IMR-90 (cell line): Measurements from ENCODE around the gene FAM131B. TPM values are rescaled to one million over a fixed set of nuclear protein-coding genes. Genes with fewer than 3 reads are reported as not detected.
A peak's percentile ranks its signal among the peaks of the same experiment; 100 is the strongest.

Source experiments
- ATAC-seq: fragments of 200-7000 bp; cut with Tn5 transposase; 2 replicates; pipeline ENCODE4 v1.9.1; 2020; ENCODE audit warnings: low read depth, mild to moderate bottlenecking, moderate library complexity
- BruUV-seq: library from RNA; stranded (reverse); fragments of 400-500 nt; replicated peaks from 2 replicates; lab custom pipeline; 2021; lab: Mats Ljungman, UMichigan
- CTCF ChIA-PET: fragments of 300-600 bp; formaldehyde crosslinking; extraction: SDS; loops from one replicate; lab custom pipeline; 2021; ENCODE audit warnings: antibody characterized with exemption; lab: Yijun Ruan, JAX
- POLR2A ChIA-PET: fragments of 300-600 bp; sonication (Branson Sonifier 250); formaldehyde crosslinking; loops from one replicate; lab custom pipeline; 2022; ENCODE audit warnings: antibody characterized with exemption; ENCODE audit not compliant: unreplicated experiment; lab: Charles Lee
- DNase-seq: peaks from one replicate; pipeline ENCODE4 v3.0.0; 2013
- H2AFZ ChIP-seq: replicated peaks from 2 replicates; pipeline ENCODE3; 2013; ENCODE audit warnings: low read length, mild to moderate bottlenecking; ENCODE audit not compliant: poor library complexity
- H2AK5ac ChIP-seq: 2 replicates; pipeline ENCODE4 v1.6.1; 2013; ENCODE audit warnings: low read depth, low read length, inconsistent platforms
- H2AK9ac ChIP-seq: replicated peaks from 2 replicates; pipeline ENCODE3; 2013; ENCODE audit warnings: mild to moderate bottlenecking, low read depth, low read length, moderate library complexity; ENCODE audit not compliant: poor library complexity
- H2BK120ac ChIP-seq: 2 replicates; pipeline ENCODE4 v1.6.1; 2013; ENCODE audit warnings: low read depth, low read length, inconsistent platforms
- H2BK15ac ChIP-seq: 3 replicates; pipeline ENCODE4 v1.6.1; 2013; ENCODE audit warnings: low read depth, low read length, inconsistent platforms
- H2BK20ac ChIP-seq: 2 replicates; pipeline ENCODE4 v1.6.1; 2013; ENCODE audit warnings: low read depth, mild to moderate bottlenecking, inconsistent platforms, low read length, moderate library complexity
- H2BK5ac ChIP-seq: 2 replicates; pipeline ENCODE4 v1.6.1; 2013; ENCODE audit warnings: mild to moderate bottlenecking, low read depth, low read length, inconsistent platforms; ENCODE audit not compliant: poor library complexity, severe bottlenecking
- H3K14ac ChIP-seq: replicated peaks from 2 replicates; pipeline ENCODE4 v1.6.1; 2013; ENCODE audit warnings: low read depth, low read length, inconsistent platforms
- H3K18ac ChIP-seq: 2 replicates; pipeline ENCODE4 v1.6.1; 2013; ENCODE audit warnings: low read depth, low read length, control low read depth
- H3K23ac ChIP-seq: 2 replicates; pipeline ENCODE4 v1.6.1; 2013; ENCODE audit warnings: low read depth, low read length, inconsistent platforms
- H3K27ac ChIP-seq: 2 replicates; pipeline ENCODE4 v1.5.1; 2013; ENCODE audit warnings: mild to moderate bottlenecking, control low read depth, low read length; ENCODE audit not compliant: insufficient read depth
- H3K27me3 ChIP-seq: 2 replicates; pipeline ENCODE4 v1.6.1; 2013; ENCODE audit warnings: low read length; ENCODE audit not compliant: control insufficient read depth, insufficient read depth
- H3K36me3 ChIP-seq: 2 replicates; pipeline ENCODE4 v1.6.1; 2013; ENCODE audit warnings: low read length, mixed read lengths; ENCODE audit not compliant: control insufficient read depth, insufficient read depth
- H3K4ac ChIP-seq: 2 replicates; pipeline ENCODE4 v1.6.1; 2013; ENCODE audit warnings: low read depth, low read length, inconsistent platforms
- H3K4me1 ChIP-seq: 2 replicates; pipeline ENCODE4 v1.6.1; 2013; ENCODE audit warnings: low read length, mixed read lengths; ENCODE audit not compliant: control insufficient read depth, insufficient read depth
- H3K4me2 ChIP-seq: 2 replicates; pipeline ENCODE4 v1.6.1; 2013; ENCODE audit warnings: low read depth, mild to moderate bottlenecking, control low read depth, low read length, moderate library complexity
- H3K4me3 ChIP-seq: 2 replicates; pipeline ENCODE4 v1.5.1; 2013; ENCODE audit warnings: low read depth, mild to moderate bottlenecking, control low read depth, low read length, moderate library complexity; ENCODE audit not compliant: insufficient read depth
- H3K56ac ChIP-seq: 2 replicates; pipeline ENCODE4 v1.6.1; 2013; ENCODE audit warnings: low read length, inconsistent platforms; ENCODE audit not compliant: insufficient read depth; ENCODE audit errors: extremely low read depth
- H3K79me1 ChIP-seq, 2 experiments: 2 replicates each; pipeline ENCODE4 v1.6.1; 2013; ENCODE audit warnings: low read length in 2 of 2, inconsistent platforms in 1 of 2, low read depth in 1 of 2
- H3K9ac ChIP-seq: 2 replicates; pipeline ENCODE4 v1.6.1; 2013; ENCODE audit warnings: low read depth, low read length, control low read depth
- H3K9me1 ChIP-seq: 2 replicates; pipeline ENCODE4 v1.6.1; 2013; ENCODE audit warnings: low read length, inconsistent platforms; ENCODE audit not compliant: insufficient read depth
- H3K9me3 ChIP-seq: 2 replicates; pipeline ENCODE4 v1.6.1; 2013; ENCODE audit warnings: low read length; ENCODE audit not compliant: control insufficient read depth, insufficient read depth
- H4K20me1 ChIP-seq: 2 replicates; pipeline ENCODE4 v1.6.1; 2013; ENCODE audit warnings: low read length, inconsistent platforms; ENCODE audit not compliant: insufficient read depth
- H4K5ac ChIP-seq: 2 replicates; pipeline ENCODE4 v1.6.1; 2013; ENCODE audit warnings: mild to moderate bottlenecking, low read depth, low read length, control low read depth
- H4K8ac ChIP-seq, 2 experiments: 2 replicates each; pipeline ENCODE4 v1.6.1; 2013; ENCODE audit warnings: low read depth in 2 of 2, low read length in 2 of 2, control low read depth in 1 of 2, inconsistent platforms in 1 of 2
- H4K91ac ChIP-seq: 2 replicates; pipeline ENCODE4 v1.6.1; 2013; ENCODE audit warnings: low read depth, low read length, inconsistent platforms; ENCODE audit not compliant: insufficient read depth
- BHLHE40 ChIP-seq: fragments of 150-350 bp; IDR thresholded peaks from 2 replicates; pipeline ENCODE4 v1.6.1; 2016; ENCODE audit warnings: mild to moderate bottlenecking, low read depth, low read length
- CEBPB ChIP-seq: IDR thresholded peaks from 2 replicates; pipeline ENCODE4 v1.6.1; 2012; ENCODE audit warnings: low read depth, low read length, improper control_type of control experiment
- CHD1 ChIP-seq: IDR thresholded peaks from 2 replicates; pipeline ENCODE4 v1.6.1; 2012; ENCODE audit warnings: low read depth, low read length, improper control_type of control experiment
- CTCF ChIP-seq: conservative IDR thresholded peaks from 2 replicates; pipeline ENCODE4 v1.5.1; 2012; ENCODE audit warnings: mild to moderate bottlenecking, low read depth, low read length, improper control_type of control experiment
- FOS ChIP-seq: fragments of 150-350 bp; IDR thresholded peaks from 2 replicates; pipeline ENCODE4 v1.6.1; 2016; ENCODE audit warnings: low read depth, low read length
- MAFK ChIP-seq: IDR thresholded peaks from 2 replicates; pipeline ENCODE4 v1.6.1; 2012; ENCODE audit warnings: low read depth, low read length, improper control_type of control experiment
- MAZ ChIP-seq: IDR thresholded peaks from 2 replicates; pipeline ENCODE4 v1.6.1; 2012; ENCODE audit warnings: low read depth, mild to moderate bottlenecking, low read length, improper control_type of control experiment, moderate library complexity, borderline replicate concordance
- MXI1 ChIP-seq: IDR thresholded peaks from 2 replicates; pipeline ENCODE4 v1.6.1; 2012; ENCODE audit warnings: low read depth, mild to moderate bottlenecking, low read length, moderate library complexity, borderline replicate concordance
- NFE2L2 ChIP-seq: fragments of 150-350 bp; IDR thresholded peaks from 2 replicates; pipeline ENCODE4 v1.6.1; 2016; ENCODE audit warnings: low read depth, mild to moderate bottlenecking, low read length
- POLR2A ChIP-seq: IDR thresholded peaks from 2 replicates; pipeline ENCODE4 v1.6.1; 2012; ENCODE audit warnings: mild to moderate bottlenecking, low read depth, low read length
- RAD21 ChIP-seq: IDR thresholded peaks from 2 replicates; pipeline ENCODE4 v1.6.1; 2012; ENCODE audit warnings: low read length, improper control_type of control experiment
- RCOR1 ChIP-seq: IDR thresholded peaks from 2 replicates; pipeline ENCODE4 v1.6.1; 2012; ENCODE audit warnings: mild to moderate bottlenecking, low read length, improper control_type of control experiment; ENCODE audit not compliant: insufficient replicate concordance
- RFX5 ChIP-seq: IDR thresholded peaks from 2 replicates; pipeline ENCODE4 v1.8.0; 2012; ENCODE audit warnings: low read depth, mild to moderate bottlenecking, low read length, moderate library complexity
- SMC3 ChIP-seq: fragments of 150-350 bp; IDR thresholded peaks from 2 replicates; pipeline ENCODE4 v1.6.1; 2016; ENCODE audit warnings: low read depth, mild to moderate bottlenecking, antibody characterized with exemption, low read length, moderate library complexity
- WGBS, 2 experiments: methylation state at CpG; one replicate each; pipeline versions ENCODE4 v1.1.5 to v1.1.7; 2013; ENCODE audit warnings: missing lambda C conversion rate in 2 of 2; ENCODE audit not compliant: insufficient read length in 1 of 2; ENCODE audit errors: extremely low coverage in 2 of 2; 5-methylcytosine and 5-hydroxymethylcytosine counted together
- dilution Hi-C: fragments of 300-500 bp; cut with HindIII; formaldehyde crosslinking; loops from one replicate; pipeline ENCODE4 v1.14.3; 2018; ENCODE audit warnings: low sequenced_read_pairs; ENCODE audit not compliant: unreplicated experiment
- in situ Hi-C: fragments of 300-500 bp; cut with MboI; formaldehyde crosslinking; loops from 3 replicates; pipeline ENCODE4 v1.14.3; 2019; ENCODE audit warnings: low sequenced_read_pairs, inconsistent platforms, mixed read lengths
- intact Hi-C: fragments of 100-400 bp; cut with micrococcal nuclease; formaldehyde crosslinking; loops from 2 replicates; pipeline ENCODE4 v1.10.0; 2022
- polyA plus RNA-seq, 3 experiments: library from polyadenylated mRNA; depleted of rRNA; stranded (reverse); fragments of >200 nt; gene quantifications; 2 replicates each; pipeline ENCODE4 v1.2.3, GENCODE V29; 2012; ENCODE audit warnings: low replicate concordance in 1 of 3
- total RNA-seq: library from RNA; depleted of rRNA; stranded (reverse); fragments of >200 nt; gene quantifications from 2 replicates; pipeline ENCODE4 v1.2.3, GENCODE V29; 2012
- TF ChIP-seq, protein P1 (sequence below): fragments of 150-350 bp; IDR thresholded peaks from 2 replicates; pipeline ENCODE4 v1.6.1; 2017; ENCODE audit warnings: mild to moderate bottlenecking, antibody characterized with exemption, low read length, low read depth

FAM131B gene
- total and polyA plus RNA-seq, 2 of the 4 experiments (the other 2 are of a cell fraction), result 3.4 to 4.3 TPM

- no peak for ATAC-seq
- Histone ChIP-seq H4K5ac (no peak overlapping the region), H2AFZ (peak overlapping the region; percentile 64), H2BK5ac (no peak overlapping the region), H2BK15ac (no peak overlapping the region), H3K36me3 (peaks cover 17% of the 10 kb centered on the region), H3K4me3 (no peak overlapping the region), H3K18ac (no peak overlapping the region), H3K4me1 (peaks cover 23% of the 10 kb centered on the region), H3K27me3 (peaks cover 7% of the 10 kb centered on the region; the same call in 1 of the 2 replicates), H3K4me2 (no peak overlapping the region), H2AK5ac (no peak overlapping the region), H3K4ac (peak overlapping the region; percentile 70), H3K23ac (no peak overlapping the region), H3K9ac (no peak overlapping the region), H3K79me1 (peaks cover 0 to 17% of the 10 kb centered on the region in 2 experiments; a peak in 2 of 4 replicates), H3K9me1 (peaks cover 20% of the 10 kb centered on the region), H2BK120ac (peak overlapping the region; percentile 49; the same call in 1 of the 2 replicates), H2BK20ac (no peak overlapping the region), H4K20me1 (peaks cover 30% of the 10 kb centered on the region), H4K8ac (0 out of 4 replicates have a peak overlapping the region, but pooled peaks of 1 of the 2 experiments have one; percentile 17), H3K27ac (no peak overlapping the region), H3K56ac (no peak overlapping the region), H4K91ac (no peak overlapping the region; the same call in 1 of the 2 replicates), H2AK9ac (peak overlapping the region; percentile 26), H3K9me3 (no peaks in the 10 kb centered on the region), H3K14ac (no peak overlapping the region)
- no peak for TF ChIP-seq MAZ
- TF ChIP-seq RCOR1, result no peak
- TF ChIP-seq POLR2A, result no peak
- no peak for TF ChIP-seq CTCF
- no peak for TF ChIP-seq BHLHE40
- TF ChIP-seq CHD1, result no peak
- no peak for TF ChIP-seq NFE2L2
- TF ChIP-seq MXI1, result no peak
- no peak for TF ChIP-seq FOS
- TF ChIP-seq RFX5, result no peak
- TF ChIP-seq, protein P1, sequence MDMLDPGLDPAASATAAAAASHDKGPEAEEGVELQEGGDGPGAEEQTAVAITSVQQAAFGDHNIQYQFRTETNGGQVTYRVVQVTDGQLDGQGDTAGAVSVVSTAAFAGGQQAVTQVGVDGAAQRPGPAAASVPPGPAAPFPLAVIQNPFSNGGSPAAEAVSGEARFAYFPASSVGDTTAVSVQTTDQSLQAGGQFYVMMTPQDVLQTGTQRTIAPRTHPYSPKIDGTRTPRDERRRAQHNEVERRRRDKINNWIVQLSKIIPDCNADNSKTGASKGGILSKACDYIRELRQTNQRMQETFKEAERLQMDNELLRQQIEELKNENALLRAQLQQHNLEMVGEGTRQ, result no peak
- no peak for TF ChIP-seq SMC3
- TF ChIP-seq MAFK, result no peak
- no peak for TF ChIP-seq CEBPB
- TF ChIP-seq RAD21, result no peak
- no peak for DNase-seq
- ChIA-PET CTCF (interaction anchor here (1.1 kb wide), 1 partner anchor 156 kb away, joined by 3 read pairs; no protein-coding TSS in a partner anchor), POLR2A (interaction anchor here (0.7 kb wide), 1 partner anchor 9 kb away, joined by 3 read pairs; no protein-coding TSS in a partner anchor)
- intact Hi-C loops (no loop called here), in situ Hi-C loops (no loop called here), dilution Hi-C loops (no loop called here)
- WGBS, 2 experiments, result 0% methylated on average over 1 of the region's 7 CpGs; no CpG with 5 or more reads in 1 of the 2 experiments
- BruUV-seq, result no TSS peak
Observed at GRCh38 chr7:143396182-143396581, 33.7 kb upstream of the FAM131B start.
